Upper lobe of right lung (tissue), 1 donor: ENCODE results near the gene BORCS5. TPM values are rescaled to one million over a fixed set of nuclear protein-coding genes. Genes with fewer than 3 reads are reported as not detected.

Experiments
- ATAC-seq: fragments of 200-7000 bp; cut with Tn5 transposase; one replicate; pipeline ENCODE4 v1.9.1; 2020; ENCODE audit warnings: mild to moderate bottlenecking, moderate library complexity
- DNase-seq: peaks from one replicate; pipeline ENCODE4 v3.0.0-alpha.2; 2020
- H3K27ac ChIP-seq: fragments of 200-600 bp; one replicate; pipeline ENCODE4 v1.8.0; 2022
- H3K27me3 ChIP-seq: fragments of 200-600 bp; one replicate; pipeline ENCODE4 v1.8.0; 2022; ENCODE audit warnings: mild to moderate bottlenecking
- H3K36me3 ChIP-seq: fragments of 200-600 bp; one replicate; pipeline ENCODE4 v1.8.0; 2022
- H3K4me1 ChIP-seq: fragments of 200-600 bp; one replicate; pipeline ENCODE4 v1.8.0; 2022
- H3K4me3 ChIP-seq: fragments of 200-600 bp; one replicate; pipeline ENCODE4 v1.8.0; 2022; ENCODE audit warnings: mild to moderate bottlenecking
- H3K9me3 ChIP-seq: fragments of 200-600 bp; one replicate; pipeline ENCODE4 v1.8.0; 2022
- intact Hi-C: fragments of 100-400 bp; cut with DNase I; formaldehyde crosslinking; loops from one replicate; pipeline ENCODE4 v1.11.0; 2022
- total RNA-seq: library from RNA; stranded (reverse); fragmentation: NEBNext Ultra II Directional; extraction: Animal tissue kit (Norgen Biotek cat#: 25700); gene quantifications from one replicate; pipeline ENCODE4 v1.2.1, GENCODE V29; 2021
- TF ChIP-seq, protein P1 (sequence below): fragments of 200-600 bp; IDR thresholded peaks from one replicate; pipeline ENCODE4 v1.8.0; 2022; ENCODE audit warnings: antibody characterized with exemption
- donor health status: DM: no; HTN: yes; CAD: no; lungs with severe emphysema.

The BORCS5 gene
- total RNA-seq, 1 donor from 2014 or later, result 14.0 TPM

GRCh38 chr12:12474471-12474928 is 117.6 kb downstream of the BORCS5 start:
- ATAC-seq (no peak), DNase-seq (no peak)
- peaks cover 33% of the 10 kb centered on the region for H3K36me3 ChIP-seq
- H3K4me3 ChIP-seq, result no peak overlapping the region
- H3K27ac ChIP-seq, result peak overlapping the region; percentile 33
- peaks cover 5% of the 10 kb centered on the region for H3K4me1 ChIP-seq
- no peaks in the 10 kb centered on the region for H3K9me3 ChIP-seq
- intact Hi-C loops, result no loop called here
- TF ChIP-seq, protein P1, sequence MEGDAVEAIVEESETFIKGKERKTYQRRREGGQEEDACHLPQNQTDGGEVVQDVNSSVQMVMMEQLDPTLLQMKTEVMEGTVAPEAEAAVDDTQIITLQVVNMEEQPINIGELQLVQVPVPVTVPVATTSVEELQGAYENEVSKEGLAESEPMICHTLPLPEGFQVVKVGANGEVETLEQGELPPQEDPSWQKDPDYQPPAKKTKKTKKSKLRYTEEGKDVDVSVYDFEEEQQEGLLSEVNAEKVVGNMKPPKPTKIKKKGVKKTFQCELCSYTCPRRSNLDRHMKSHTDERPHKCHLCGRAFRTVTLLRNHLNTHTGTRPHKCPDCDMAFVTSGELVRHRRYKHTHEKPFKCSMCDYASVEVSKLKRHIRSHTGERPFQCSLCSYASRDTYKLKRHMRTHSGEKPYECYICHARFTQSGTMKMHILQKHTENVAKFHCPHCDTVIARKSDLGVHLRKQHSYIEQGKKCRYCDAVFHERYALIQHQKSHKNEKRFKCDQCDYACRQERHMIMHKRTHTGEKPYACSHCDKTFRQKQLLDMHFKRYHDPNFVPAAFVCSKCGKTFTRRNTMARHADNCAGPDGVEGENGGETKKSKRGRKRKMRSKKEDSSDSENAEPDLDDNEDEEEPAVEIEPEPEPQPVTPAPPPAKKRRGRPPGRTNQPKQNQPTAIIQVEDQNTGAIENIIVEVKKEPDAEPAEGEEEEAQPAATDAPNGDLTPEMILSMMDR, result no peak
- H3K27me3 ChIP-seq, result no peaks in the 10 kb centered on the region

DNA sequence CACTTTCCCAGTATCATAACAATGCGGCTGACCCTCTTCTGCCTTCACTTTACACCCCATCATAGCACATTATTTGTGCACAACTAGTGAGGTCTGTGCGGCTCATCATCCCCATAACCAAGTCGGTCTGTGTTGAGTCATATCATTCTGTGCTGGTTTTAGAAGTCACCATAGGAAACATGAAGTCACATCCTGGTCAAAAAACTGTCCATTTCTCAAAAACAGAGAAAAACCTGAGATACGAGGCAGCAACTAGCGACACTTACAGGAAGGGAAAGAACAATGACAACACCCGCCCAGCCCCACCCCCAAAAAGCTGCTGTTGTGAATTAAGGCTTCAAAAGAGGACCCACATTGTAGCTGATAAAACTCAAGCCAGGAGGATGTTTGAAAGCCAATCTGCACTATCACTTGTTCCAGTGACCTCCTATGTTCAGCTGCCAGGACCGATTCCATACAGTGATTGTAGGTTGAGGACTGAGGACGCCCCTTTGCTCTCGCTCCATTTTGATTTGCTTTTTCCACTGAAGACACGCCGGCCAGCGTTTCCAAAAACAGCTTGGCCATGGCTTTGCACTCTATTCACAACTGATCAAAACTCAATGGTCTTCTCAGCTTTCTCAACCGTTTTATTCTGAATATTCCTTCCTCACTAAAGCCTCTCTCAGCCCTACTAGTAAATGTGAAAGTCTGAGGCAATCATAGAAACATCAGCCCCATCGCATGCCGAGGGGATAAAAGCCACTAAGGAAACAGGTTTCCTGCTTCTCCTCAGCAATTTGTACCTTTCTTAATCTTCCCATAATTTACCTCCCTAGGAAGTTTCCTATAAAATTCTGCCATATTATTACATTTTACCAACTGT is 118.3 kb downstream of the BORCS5 start:
- Histone ChIP-seq H3K27me3 (no peaks in the 10 kb centered on the region), H3K36me3 (peaks cover 40% of the 10 kb centered on the region), H3K4me1 (peaks cover 5% of the 10 kb centered on the region), H3K9me3 (no peaks in the 10 kb centered on the region), H3K4me3 (no peak overlapping the region), H3K27ac (peak overlapping the region; percentile 37)
- intact Hi-C loops, result no loop called here
- peak; percentile 34 for ATAC-seq
- DNase-seq, result no peak
- TF ChIP-seq, protein P1, result no peak

DNA sequence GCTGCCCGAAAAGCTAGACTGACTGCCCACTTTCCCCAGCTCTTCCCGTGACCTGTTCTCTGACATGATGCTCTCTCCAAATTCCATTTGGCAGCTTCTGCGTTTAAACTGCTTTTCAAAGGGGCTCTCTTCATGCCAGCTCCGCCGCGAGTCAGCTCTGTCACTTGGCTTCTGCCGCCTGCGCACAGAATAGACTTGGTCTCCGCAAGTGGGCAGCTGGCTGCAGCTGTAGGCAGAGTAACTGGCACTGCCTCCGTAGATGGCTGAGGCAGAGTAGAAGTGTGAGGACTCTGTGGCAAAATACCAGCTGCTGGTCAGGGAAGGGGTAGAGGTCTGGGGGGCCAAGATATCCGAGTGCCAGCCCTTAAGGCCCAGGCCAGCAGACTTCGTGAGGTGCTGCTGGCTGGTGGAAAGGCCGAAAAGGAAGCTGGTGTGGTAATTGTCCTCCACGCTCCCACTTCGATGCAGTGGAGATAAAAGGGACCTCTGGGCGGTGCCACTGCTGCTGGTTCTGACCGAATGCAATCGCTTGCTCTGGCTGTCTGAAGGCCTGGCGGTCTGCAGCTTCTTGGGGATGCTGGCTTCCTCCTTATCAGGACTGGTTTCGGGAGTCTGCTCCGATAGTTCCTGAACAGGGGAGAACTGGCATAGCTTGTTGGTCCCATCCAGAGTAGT is 120.1 kb downstream of the BORCS5 start:
- Histone ChIP-seq H3K4me1 (no peaks in the 10 kb centered on the region), H3K27me3 (no peaks in the 10 kb centered on the region), H3K9me3 (no peaks in the 10 kb centered on the region), H3K27ac (no peak overlapping the region), H3K4me3 (no peak overlapping the region), H3K36me3 (peaks cover 47% of the 10 kb centered on the region)
- TF ChIP-seq, protein P1, result no peak
- intact Hi-C loops, result no loop called here
- peak; percentile 25 for ATAC-seq
- DNase-seq, result no peak

GRCh38 chr12:12477532-12477890 is 120.6 kb downstream of the BORCS5 start:
- Histone ChIP-seq H3K36me3 (peaks cover 47% of the 10 kb centered on the region), H3K27me3 (no peaks in the 10 kb centered on the region), H3K4me1 (peaks cover under 1% of the 10 kb centered on the region), H3K9me3 (no peaks in the 10 kb centered on the region), H3K27ac (no peak overlapping the region), H3K4me3 (no peak overlapping the region)
- DNase-seq, result no peak
- TF ChIP-seq, protein P1, result no peak
- intact Hi-C loops, result no loop called here
- ATAC-seq, result peak; percentile 24

DNA sequence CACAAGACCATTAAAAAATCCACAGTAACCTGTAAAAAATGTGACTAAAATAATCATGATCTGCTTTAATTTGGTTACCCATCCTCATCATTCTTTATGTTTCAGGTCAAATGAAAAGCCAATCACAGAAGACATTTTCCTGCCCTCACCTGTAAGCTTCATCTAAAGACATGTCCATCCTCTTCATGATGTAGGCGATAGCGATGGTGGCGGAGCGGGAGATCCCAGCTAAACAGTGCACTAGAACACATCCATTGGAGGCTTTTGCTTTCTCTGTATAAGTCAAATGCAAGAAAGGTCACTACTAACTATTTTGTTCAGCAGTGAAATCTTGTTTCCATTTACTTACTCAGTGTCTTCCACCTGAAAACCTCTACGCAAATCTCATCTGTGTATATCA is 123.2 kb downstream of the BORCS5 start:
- Histone ChIP-seq H3K27me3 (no peaks in the 10 kb centered on the region), H3K4me3 (no peak overlapping the region), H3K27ac (no peak overlapping the region), H3K36me3 (peaks cover 56% of the 10 kb centered on the region), H3K4me1 (peaks cover 11% of the 10 kb centered on the region), H3K9me3 (no peaks in the 10 kb centered on the region)
- intact Hi-C loops, result no loop called here
- TF ChIP-seq, protein P1, result no peak
- DNase-seq, result no peak
- ATAC-seq, result no peak
